GM21786 (cell line): Measurements from ENCODE around the gene JAKMIP3.

Experiments used
- ATAC-seq: cut with Tn5 transposase; IDR thresholded peaks from one replicate; pipeline ENCODE4 v1.9.1; 2021; ENCODE audit not compliant: unreplicated experiment

Gene JAKMIP3

GRCh38 chr10:132065491-132066105 is at the start of gene JAKMIP3:
Gene JAKMIP3, plus strand, starts transcription at chr10:132065946. Its CDS starts 38,863 bp downstream, at chr10:132104809.
- ATAC-seq: no peak

- ATAC-seq: no peak
These were observed 49.2 kb upstream of the JAKMIP3 start for GRCh38 chr10:132016514-132016913.

GRCh38 chr10:132018446-132018845 is 47.3 kb upstream of the JAKMIP3 start:
- ATAC-seq: no peak

- no peak for ATAC-seq
These were observed 46.4 kb upstream of the JAKMIP3 start for GRCh38 chr10:132019366-132019765.

- no peak for ATAC-seq
These were observed 45.3 kb upstream of the JAKMIP3 start for GRCh38 chr10:132020456-132020855.

GRCh38 chr10:132021046-132021445 is 44.7 kb upstream of the JAKMIP3 start:
- no peak for ATAC-seq

GRCh38 chr10:132021504-132022143 is 44.1 kb upstream of the JAKMIP3 start:
- no peak for ATAC-seq

- ATAC-seq: no peak
These were observed 43.5 kb upstream of the JAKMIP3 start for GRCh38 chr10:132022241-132022640.

- ATAC-seq: no peak
These were observed 42.5 kb upstream of the JAKMIP3 start for GRCh38 chr10:132023092-132023811.

- no peak for ATAC-seq
These were observed 38.2 kb upstream of the JAKMIP3 start for GRCh38 chr10:132027423-132027983.

- ATAC-seq: no peak
These were observed 37.0 kb upstream of the JAKMIP3 start for GRCh38 chr10:132028706-132029105.

- ATAC-seq: no peak
These were observed 34.8 kb upstream of the JAKMIP3 start for GRCh38 chr10:132030898-132031463.

- ATAC-seq: no peak
These were observed 32.1 kb upstream of the JAKMIP3 start for GRCh38 chr10:132033632-132034031.

GRCh38 chr10:132035476-132035875 is 30.3 kb upstream of the JAKMIP3 start:
- ATAC-seq: no peak

GRCh38 chr10:132036153-132036886 is 29.4 kb upstream of the JAKMIP3 start:
- no peak for ATAC-seq

GRCh38 chr10:132036887-132037675 is 28.7 kb upstream of the JAKMIP3 start:
- ATAC-seq: no peak

- no peak for ATAC-seq
These were observed 28.1 kb upstream of the JAKMIP3 start for GRCh38 chr10:132037676-132037975.

GRCh38 chr10:132039371-132039770 is 26.4 kb upstream of the JAKMIP3 start:
- ATAC-seq: no peak

- ATAC-seq: no peak
These were observed 25.7 kb upstream of the JAKMIP3 start for GRCh38 chr10:132040046-132040445.

- ATAC-seq: no peak
These were observed 24.4 kb upstream of the JAKMIP3 start for GRCh38 chr10:132041340-132041739.
